H1 (cell line): ENCODE results near the gene DESI1. TPM values are rescaled to one million over a fixed set of nuclear protein-coding genes. Genes with fewer than 3 reads are reported as not detected.
A peak's percentile ranks its signal among the peaks of the same experiment; 100 is the strongest.

Experiments
- CEBPB ChIP-seq: IDR thresholded peaks from 2 replicates; pipeline ENCODE4 v1.6.1; 2012; ENCODE audit warnings: low read depth, low read length
- E2F6 ChIP-seq: IDR thresholded peaks from 2 replicates; pipeline ENCODE4 v1.6.1; 2012; ENCODE audit warnings: inconsistent platforms
- GABPA ChIP-seq: IDR thresholded peaks from 2 replicates; pipeline ENCODE4 v1.6.1; 2011; ENCODE audit warnings: mild to moderate bottlenecking, low read length, moderate library complexity, borderline replicate concordance; ENCODE audit not compliant: insufficient read depth
- GTF2F1 ChIP-seq: IDR thresholded peaks from 2 replicates; pipeline ENCODE4 v1.6.1; 2012; ENCODE audit warnings: low read depth, low read length, improper control_type of control experiment, borderline replicate concordance
- HDAC2 ChIP-seq, 2 experiments: fragments of 300-600 bp in 1 of 2; sonication (generic) in 1 of 2; IDR thresholded peaks; 2 replicates each; pipeline ENCODE4 v1.6.1; 2011 to 2012; ENCODE audit warnings: low read depth in 2 of 2, low read length in 2 of 2, mild to moderate bottlenecking in 2 of 2, moderate library complexity in 2 of 2, borderline replicate concordance in 1 of 2, inconsistent platforms in 1 of 2
- HDAC6 ChIP-seq: IDR thresholded peaks from one replicate; pipeline ENCODE4 v1.7.1; 2012; ENCODE audit warnings: low read depth, mild to moderate bottlenecking, inconsistent platforms, low read length, moderate library complexity
- JUN ChIP-seq: IDR thresholded peaks from 2 replicates; pipeline ENCODE4 v1.6.1; 2011; ENCODE audit warnings: low read depth, mild to moderate bottlenecking, improper control_type of control experiment, low read length
- KDM4A ChIP-seq: IDR thresholded peaks from one replicate; pipeline ENCODE4 v1.7.1; 2012; ENCODE audit warnings: low read depth, mild to moderate bottlenecking, moderate library complexity, low read length, inconsistent platforms; ENCODE audit not compliant: severe bottlenecking
- POLR2AphosphoS5 ChIP-seq: IDR thresholded peaks from 2 replicates; pipeline ENCODE4 v1.6.1; 2011; ENCODE audit warnings: low read depth, low read length
- SIN3A ChIP-seq, 2 experiments: IDR thresholded peaks in 1 of 2; conservative IDR thresholded peaks in 1 of 2; 2 replicates each; pipeline ENCODE4 v1.6.1; 2011 to 2012; ENCODE audit warnings: low read length in 2 of 2, improper control_type of control experiment in 1 of 2, low read depth in 1 of 2, mild to moderate bottlenecking in 1 of 2
- SIRT6 ChIP-seq: IDR thresholded peaks from one replicate; pipeline ENCODE4 v1.7.1; 2012; ENCODE audit warnings: low read length, inconsistent platforms
- SIX5 ChIP-seq: IDR thresholded peaks from 2 replicates; pipeline ENCODE4 v1.6.1; 2011; ENCODE audit warnings: mild to moderate bottlenecking, low read depth, low read length
- SP2 ChIP-seq: IDR thresholded peaks from 2 replicates; pipeline ENCODE4 v1.6.1; 2012; ENCODE audit warnings: mild to moderate bottlenecking, low read length, inconsistent platforms
- TAF7 ChIP-seq: optimal IDR thresholded peaks from 2 replicates; pipeline ENCODE3; 2011; ENCODE audit warnings: low read depth, mild to moderate bottlenecking, inconsistent platforms, low read length, moderate library complexity, borderline replicate concordance
- TCF12 ChIP-seq: IDR thresholded peaks from 2 replicates; pipeline ENCODE4 v1.6.1; 2011; ENCODE audit warnings: low read depth, mild to moderate bottlenecking, low read length
- TEAD4 ChIP-seq: IDR thresholded peaks from 2 replicates; pipeline ENCODE4 v1.6.1; 2012; ENCODE audit warnings: low read depth, low read length, inconsistent platforms, mixed read lengths
- polyA plus RNA-seq, 7 experiments: library from polyadenylated mRNA; depleted of rRNA in 3 of 7; stranded (reverse) in 5 of 7; unstranded in 2 of 7; fragments of >200 nt in 5 of 7; fragments of 200-250 nt in 2 of 7; gene quantifications; 1 replicate in 5 of 7; 2 replicates in 1 of 7; 4 replicates in 1 of 7; pipeline versions ENCODE4 v1.2.1 to v1.2.3, GENCODE V29; 2011 to 2013; ENCODE audit warnings: missing spikeins in 2 of 7, mixed read lengths in 2 of 7
- total RNA-seq: library from RNA; stranded (reverse); fragmentation: NEBNext Ultra II Directional; extraction: Animal tissue kit (Norgen Biotek cat#: 25700); gene quantifications from 2 replicates; pipeline ENCODE4 v1.2.1, GENCODE V29; 2021

The DESI1 gene
- total and polyA plus RNA-seq, 2 of the 8 experiments (the other 6 are each of a cell fraction or from before 2014, with no cell fraction given) = 27.6 to 34.3 TPM

- TF ChIP-seq GABPA = peak; percentile 67; the same call in 1 of the 2 replicates
- TF ChIP-seq JUN = no peak
- peak; percentile 52; the same call in 1 of the 2 replicates for TF ChIP-seq POLR2AphosphoS5
- no peak for TF ChIP-seq HDAC6
- TF ChIP-seq E2F6 = no peak
- no peak for TF ChIP-seq CEBPB
- no peak for TF ChIP-seq TAF7
- no peak for TF ChIP-seq SP2
- no peak for TF ChIP-seq GTF2F1
- no peak for TF ChIP-seq SIRT6
- no peak for TF ChIP-seq KDM4A
- TF ChIP-seq SIN3A (conservative IDR thresholded peaks at IDR 0.05 in 1 of 2, IDR thresholded peaks at IDR 0.05 in 1 of 2; ENCODE audit: low read depth in 1 of 2, low read length in 2 of 2) = no peak
- TF ChIP-seq SIX5 = no peak
- peak; percentile 42; the same call in 1 of the 2 replicates for TF ChIP-seq TEAD4
- TF ChIP-seq HDAC2 (IDR thresholded peaks at IDR 0.05; ENCODE audit: borderline replicate concordance in 1 of 2, low read depth in 2 of 2, low read length in 2 of 2) = no peak
- no peak for TF ChIP-seq TCF12
Observed at GRCh38 chr22:41596776-41597634, 23.8 kb downstream of the DESI1 start (continued).
